ENCODE measurements around the gene GRID1.

GRCh38 chr10:86104156-86104555 lies 262.4 kb downstream of the GRID1 start:
- TF ChIP-seq POLR2A (IDR thresholded peaks at IDR 0.05; ENCODE audit: low read depth, low read length) (no peak), SPI1 (IDR thresholded peaks at IDR 0.05; ENCODE audit: low read depth, low read length) (no peak), TAF1 (IDR thresholded peaks at IDR 0.05; ENCODE audit: low read depth, low read length) (no peak), POLR2AphosphoS5 (IDR thresholded peaks at IDR 0.05; ENCODE audit: low read depth, low read length) (no peak), PAX5 (IDR thresholded peaks at IDR 0.05; ENCODE audit: insufficient read depth, low read length, severe bottlenecking) (no peak)

All from GM12891 (cell line).